Astrocyte (in vitro differentiated cells and primary cell): ENCODE data around the gene DNAJC11.
"Not testable (repeated sequence)": the region's sequence is repeated elsewhere in the genome, so short reads cannot be mapped to it uniquely, and the experiment has no call there.

Source experiments
- EZH2 ChIP-seq: IDR thresholded peaks from 2 replicates; pipeline ENCODE4 v1.6.1; 2012; ENCODE audit warnings: mild to moderate bottlenecking, low read length, inconsistent platforms; ENCODE audit not compliant: insufficient read depth
- TF ChIP-seq, protein P1 (sequence below): IDR thresholded peaks from 2 replicates; pipeline ENCODE4 v1.5.1; 2011; ENCODE audit warnings: low read depth, mild to moderate bottlenecking, inconsistent platforms, low read length, moderate library complexity; ENCODE audit not compliant: insufficient read depth

- TF ChIP-seq EZH2, result not testable (repeated sequence)
- TF ChIP-seq, protein P1, sequence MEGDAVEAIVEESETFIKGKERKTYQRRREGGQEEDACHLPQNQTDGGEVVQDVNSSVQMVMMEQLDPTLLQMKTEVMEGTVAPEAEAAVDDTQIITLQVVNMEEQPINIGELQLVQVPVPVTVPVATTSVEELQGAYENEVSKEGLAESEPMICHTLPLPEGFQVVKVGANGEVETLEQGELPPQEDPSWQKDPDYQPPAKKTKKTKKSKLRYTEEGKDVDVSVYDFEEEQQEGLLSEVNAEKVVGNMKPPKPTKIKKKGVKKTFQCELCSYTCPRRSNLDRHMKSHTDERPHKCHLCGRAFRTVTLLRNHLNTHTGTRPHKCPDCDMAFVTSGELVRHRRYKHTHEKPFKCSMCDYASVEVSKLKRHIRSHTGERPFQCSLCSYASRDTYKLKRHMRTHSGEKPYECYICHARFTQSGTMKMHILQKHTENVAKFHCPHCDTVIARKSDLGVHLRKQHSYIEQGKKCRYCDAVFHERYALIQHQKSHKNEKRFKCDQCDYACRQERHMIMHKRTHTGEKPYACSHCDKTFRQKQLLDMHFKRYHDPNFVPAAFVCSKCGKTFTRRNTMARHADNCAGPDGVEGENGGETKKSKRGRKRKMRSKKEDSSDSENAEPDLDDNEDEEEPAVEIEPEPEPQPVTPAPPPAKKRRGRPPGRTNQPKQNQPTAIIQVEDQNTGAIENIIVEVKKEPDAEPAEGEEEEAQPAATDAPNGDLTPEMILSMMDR, result not testable (repeated sequence)
These were observed 41.1 kb upstream of the DNAJC11 start for GRCh38 chr1:6742676-6743188.
